Adrenal gland (tissue), 5 donors: Measurements from ENCODE around the gene RBM39.
A peak's percentile ranks its signal among the peaks of the same experiment; 100 is the strongest.

ENCODE experiments used
- POLR2A ChIP-seq, 2 donors: fragments of 450-650 bp; IDR thresholded peaks; one replicate each; pipeline ENCODE4 v1.6.1; 2017; ENCODE audit warnings: antibody characterized with exemption in 2 of 2, mild to moderate bottlenecking in 2 of 2, moderate library complexity in 1 of 2
- TF ChIP-seq, protein P1 (sequence below), 6 experiments: fragments of 450-650 bp in 4 of 6; fragments of 200-600 bp in 2 of 6; sonication (generic) in 1 of 6; IDR thresholded peaks; 1 replicate in 5 of 6; 2 replicates in 1 of 6; pipeline versions ENCODE4 v1.5.1 to v1.8.0; 2016 to 2021; ENCODE audit warnings: antibody characterized with exemption in 6 of 6, mild to moderate bottlenecking in 2 of 6, moderate library complexity in 1 of 6
- donor health status: DM: no; HTN: no; CAD: no.

DNA sequence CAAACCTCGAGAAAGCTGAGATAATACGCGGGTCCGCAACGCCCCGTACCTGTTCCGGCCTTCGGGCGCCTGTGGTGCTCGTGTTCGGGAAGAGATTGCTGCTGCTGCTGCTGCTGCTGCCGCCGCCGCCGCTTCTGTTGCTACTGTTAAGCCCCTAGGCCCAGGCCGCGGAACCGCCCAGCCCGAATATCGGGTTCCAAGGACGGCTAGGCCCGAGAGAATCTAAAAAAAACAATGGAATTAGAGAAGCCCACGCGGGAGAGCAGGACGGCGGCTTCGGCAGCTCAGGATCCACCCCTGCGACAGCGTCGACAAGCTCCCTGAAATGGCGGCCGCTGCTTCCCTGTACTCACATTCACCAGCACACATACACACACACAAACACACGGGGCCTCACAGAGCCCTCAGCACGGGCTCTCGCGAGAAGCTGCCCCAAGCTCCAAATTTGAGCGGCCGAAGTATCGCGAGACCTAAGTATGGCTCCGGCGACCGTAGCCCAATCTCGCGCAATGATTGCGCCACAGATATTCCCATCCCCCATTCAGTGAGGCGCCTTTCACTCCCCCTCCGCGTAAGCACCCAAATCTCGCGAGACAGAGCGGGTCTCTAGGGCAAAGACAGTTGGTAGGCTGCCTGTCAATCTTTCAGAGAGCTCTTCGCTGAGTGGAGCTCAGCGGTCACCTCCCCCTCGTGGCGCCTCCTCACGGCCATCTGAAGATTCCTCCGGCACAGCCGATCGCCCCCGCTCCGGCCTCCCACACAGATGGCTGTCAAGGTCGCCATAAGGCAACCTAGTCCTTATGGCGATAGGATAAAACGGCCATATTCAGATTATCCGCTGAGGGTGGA is at the start of gene RBM39:
- peak; percentile 97 to 99 for TF ChIP-seq POLR2A (IDR thresholded peaks at IDR 0.05)
- TF ChIP-seq, protein P1, sequence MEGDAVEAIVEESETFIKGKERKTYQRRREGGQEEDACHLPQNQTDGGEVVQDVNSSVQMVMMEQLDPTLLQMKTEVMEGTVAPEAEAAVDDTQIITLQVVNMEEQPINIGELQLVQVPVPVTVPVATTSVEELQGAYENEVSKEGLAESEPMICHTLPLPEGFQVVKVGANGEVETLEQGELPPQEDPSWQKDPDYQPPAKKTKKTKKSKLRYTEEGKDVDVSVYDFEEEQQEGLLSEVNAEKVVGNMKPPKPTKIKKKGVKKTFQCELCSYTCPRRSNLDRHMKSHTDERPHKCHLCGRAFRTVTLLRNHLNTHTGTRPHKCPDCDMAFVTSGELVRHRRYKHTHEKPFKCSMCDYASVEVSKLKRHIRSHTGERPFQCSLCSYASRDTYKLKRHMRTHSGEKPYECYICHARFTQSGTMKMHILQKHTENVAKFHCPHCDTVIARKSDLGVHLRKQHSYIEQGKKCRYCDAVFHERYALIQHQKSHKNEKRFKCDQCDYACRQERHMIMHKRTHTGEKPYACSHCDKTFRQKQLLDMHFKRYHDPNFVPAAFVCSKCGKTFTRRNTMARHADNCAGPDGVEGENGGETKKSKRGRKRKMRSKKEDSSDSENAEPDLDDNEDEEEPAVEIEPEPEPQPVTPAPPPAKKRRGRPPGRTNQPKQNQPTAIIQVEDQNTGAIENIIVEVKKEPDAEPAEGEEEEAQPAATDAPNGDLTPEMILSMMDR (IDR thresholded peaks at IDR 0.05): peak in 5 of 6 experiments; percentile 17 to 51 (median 41)
